ENCODE measurements around the gene ARHGDIA. TPM values are rescaled to one million over a fixed set of nuclear protein-coding genes. Genes with fewer than 3 reads are reported as not detected.

Gene ARHGDIA
- total and polyA plus RNA-seq, 2 of the 8 experiments (the other 6 are each of a cell fraction or from before 2014, with no cell fraction given), result 62.4 to 217 TPM

DNA sequence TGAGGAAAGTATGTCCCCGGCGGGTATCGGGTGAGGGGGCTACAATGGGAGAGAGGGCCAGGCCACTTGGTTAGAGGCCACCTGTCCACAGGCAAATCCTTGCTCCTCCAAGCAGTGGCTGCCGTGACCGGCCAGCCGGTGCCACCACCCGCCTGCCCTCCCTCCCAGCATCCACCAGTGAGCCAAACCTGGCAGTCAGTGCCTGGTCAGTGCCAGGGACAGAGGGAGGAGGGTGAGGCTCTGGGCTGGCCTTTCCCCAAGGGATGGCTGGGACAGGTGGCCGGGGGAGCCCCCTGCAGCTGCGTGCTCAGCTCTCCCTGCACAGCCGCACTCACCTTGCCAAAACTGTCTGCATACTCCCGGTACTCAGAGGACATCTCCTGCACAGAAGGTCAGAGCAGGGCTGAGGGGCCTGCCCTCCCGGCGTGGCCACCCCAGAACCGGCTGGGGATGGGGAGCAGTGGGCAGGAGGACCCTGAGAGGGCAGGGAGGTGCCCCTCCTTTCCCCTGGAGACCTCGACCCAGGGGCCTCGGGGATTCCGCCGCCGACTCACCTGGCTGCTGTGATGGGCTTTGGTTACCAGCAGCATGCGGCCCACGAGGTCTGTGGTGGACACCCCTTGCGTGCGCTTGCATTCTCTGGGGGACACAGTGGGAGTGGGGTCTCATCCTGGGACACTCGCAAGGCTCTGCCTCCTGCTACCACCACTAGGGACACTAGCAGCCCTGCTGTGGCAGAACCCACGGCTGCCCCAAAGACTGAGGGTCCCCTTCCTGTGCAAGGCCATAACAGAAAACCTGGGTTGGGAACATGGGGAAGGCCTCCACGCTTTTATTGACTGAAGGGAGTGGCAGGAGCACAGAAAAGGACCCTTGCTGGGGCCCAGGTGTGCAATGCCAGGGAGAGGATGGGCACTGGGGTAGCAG, 36.3 kb upstream of the ARHGDIA start:
- no peaks in the 10 kb centered on the region for H3K79me2 ChIP-seq (ENCODE audit: control insufficient read depth in 1 of 2, insufficient read depth in 2 of 2, low read length in 2 of 2)
- H3K27me3 ChIP-seq (replicated peaks in 1 of 4; ENCODE audit: control insufficient read depth in 3 of 4, extremely low read depth in 1 of 4, insufficient read depth in 3 of 4, low read length in 3 of 4), result peaks cover 0 to 11% (median 5%) of the 10 kb centered on the region in 4 experiments; a peak in 4 of 7 replicates
- no peak for TF ChIP-seq TAF7 (optimal IDR thresholded peaks at IDR 0.05; ENCODE audit: borderline replicate concordance, low read depth, low read length)
- TF ChIP-seq, protein P1, sequence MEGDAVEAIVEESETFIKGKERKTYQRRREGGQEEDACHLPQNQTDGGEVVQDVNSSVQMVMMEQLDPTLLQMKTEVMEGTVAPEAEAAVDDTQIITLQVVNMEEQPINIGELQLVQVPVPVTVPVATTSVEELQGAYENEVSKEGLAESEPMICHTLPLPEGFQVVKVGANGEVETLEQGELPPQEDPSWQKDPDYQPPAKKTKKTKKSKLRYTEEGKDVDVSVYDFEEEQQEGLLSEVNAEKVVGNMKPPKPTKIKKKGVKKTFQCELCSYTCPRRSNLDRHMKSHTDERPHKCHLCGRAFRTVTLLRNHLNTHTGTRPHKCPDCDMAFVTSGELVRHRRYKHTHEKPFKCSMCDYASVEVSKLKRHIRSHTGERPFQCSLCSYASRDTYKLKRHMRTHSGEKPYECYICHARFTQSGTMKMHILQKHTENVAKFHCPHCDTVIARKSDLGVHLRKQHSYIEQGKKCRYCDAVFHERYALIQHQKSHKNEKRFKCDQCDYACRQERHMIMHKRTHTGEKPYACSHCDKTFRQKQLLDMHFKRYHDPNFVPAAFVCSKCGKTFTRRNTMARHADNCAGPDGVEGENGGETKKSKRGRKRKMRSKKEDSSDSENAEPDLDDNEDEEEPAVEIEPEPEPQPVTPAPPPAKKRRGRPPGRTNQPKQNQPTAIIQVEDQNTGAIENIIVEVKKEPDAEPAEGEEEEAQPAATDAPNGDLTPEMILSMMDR (IDR thresholded peaks at IDR 0.05; ENCODE audit: control extremely low read depth in 1 of 3, insufficient read depth in 1 of 3, low read depth in 1 of 3, low read length in 3 of 3), result peak in 1 of 3 experiments; percentile 24; a peak in 1 of 4 replicates
- no peaks in the 10 kb centered on the region; a peak in 3 of 8 replicates for H3K36me3 ChIP-seq (ENCODE audit: control insufficient read depth in 2 of 4, insufficient read depth in 4 of 4, low read length in 3 of 4)
- H3K4me2 ChIP-seq (ENCODE audit: insufficient read depth in 1 of 2, low read depth in 2 of 2, low read length in 2 of 2), result no peak overlapping the region
- no peaks in the 10 kb centered on the region for H3K9me3 ChIP-seq (ENCODE audit: insufficient read depth in 2 of 2, low read depth in 1 of 2, low read length in 1 of 2)
- H4K91ac ChIP-seq (replicated peaks; ENCODE audit: insufficient read length, low read length), result no peak overlapping the region
- DNase-seq (ENCODE audit: low read depth in 1 of 2, low spot score in 2 of 2) (no peak), FAIRE-seq (no peak)
- no peak overlapping the region for H3K9ac ChIP-seq (replicated peaks in 1 of 4; ENCODE audit: extremely low read depth in 1 of 4, low read depth in 3 of 4, low read length in 3 of 4)
- no peak overlapping the region for H3K27ac ChIP-seq (ENCODE audit: low read depth, low read length)
- no peak overlapping the region for H3K56ac ChIP-seq (replicated peaks; ENCODE audit: insufficient read length, low read depth, low read length)
- H3K14ac ChIP-seq (ENCODE audit: insufficient read length), result no peak overlapping the region
- peaks cover 7% of the 10 kb centered on the region; the same call in 1 of the 2 replicates for H3K23me2 ChIP-seq (ENCODE audit: low read depth, low read length)
- H2BK15ac ChIP-seq (ENCODE audit: low read length), result no peak overlapping the region
- no peak overlapping the region for H3K23ac ChIP-seq (ENCODE audit: insufficient read length)
- H4K20me1 ChIP-seq (replicated peaks in 1 of 2; ENCODE audit: control insufficient read depth in 1 of 2, insufficient read depth in 2 of 2, low read length in 2 of 2), result peaks cover 3 to 22% of the 10 kb centered on the region in 2 experiments
- POLR2A ChIA-PET (ENCODE audit: partially characterized antibody), result interaction anchor here (1.4 to 1.7 kb wide), 3 partner anchors 14 to 19 kb away, joined by 4 to 5 read pairs (median 5); no protein-coding TSS in a partner anchor
- no peak overlapping the region for H2BK12ac ChIP-seq (ENCODE audit: low read depth, low read length)
- no peak overlapping the region for H2BK20ac ChIP-seq (ENCODE audit: low read length)
- no peak overlapping the region for H2AK5ac ChIP-seq (ENCODE audit: low read depth, low read length)
- no peak overlapping the region for H4K5ac ChIP-seq (ENCODE audit: insufficient read length, low read depth, low read length)
- H3K4me1 ChIP-seq (replicated peaks in 1 of 4; ENCODE audit: control insufficient read depth in 3 of 4, insufficient read depth in 4 of 4, low read length in 3 of 4), result peaks cover 0 to 10% (median 6%) of the 10 kb centered on the region in 4 experiments; a peak in 3 of 7 replicates
- H2BK5ac ChIP-seq (ENCODE audit: low read depth, low read length), result no peak overlapping the region
- H3K4ac ChIP-seq (replicated peaks; ENCODE audit: insufficient read length, low read depth, low read length), result no peak overlapping the region
- CTCF ChIA-PET (ENCODE audit: partially characterized antibody), result interaction anchor here (1.0 to 1.7 kb wide), 5 partner anchors 16 to 114 kb away, joined by 4 to 7 read pairs (median 4); no protein-coding TSS in a partner anchor
- peaks cover 2% of the 10 kb centered on the region; the same call in 1 of the 2 replicates for H3K79me1 ChIP-seq (ENCODE audit: low read depth, low read length)
- H3K4me3 ChIP-seq (ENCODE audit: extremely low read depth in 1 of 4, insufficient read depth in 2 of 4, low read depth in 3 of 4, low read length in 4 of 4), result no peak overlapping the region
- no peak overlapping the region for H2BK120ac ChIP-seq (replicated peaks; ENCODE audit: low read depth, low read length)
- peak overlapping the region; percentile 63 for H4K8ac ChIP-seq (ENCODE audit: extremely low read depth, insufficient read depth, low read length)
- no peak overlapping the region for H2AFZ ChIP-seq (ENCODE audit: low read length)
- WGBS, 2 experiments (ENCODE audit: extremely low coverage in 1 of 2, insufficient coverage in 1 of 2, insufficient read length in 1 of 2, insufficient replicate concordance in 2 of 2, low coverage in 1 of 2, low lambda C conversion rate in 2 of 2, missing lambda C conversion rate in 1 of 2), result 91% methylated on average over 22 of the region's 26 CpGs; no CpG with 5 or more reads in 1 of the 2 experiments
- no peak overlapping the region for H3K18ac ChIP-seq (ENCODE audit: extremely low read depth, low read length)
